GM21723 (cell line): ENCODE measurements around the gene BCAS3.
"Not testable (repeated sequence)": the region's sequence is repeated elsewhere in the genome, so short reads cannot be mapped to it uniquely, and the experiment has no call there.

ENCODE experiments used
- ATAC-seq: cut with Tn5 transposase; IDR thresholded peaks from one replicate; pipeline ENCODE4 v1.9.1; 2021; ENCODE audit warnings: mild to moderate bottlenecking, moderate library complexity; ENCODE audit not compliant: unreplicated experiment

BCAS3 gene

DNA sequence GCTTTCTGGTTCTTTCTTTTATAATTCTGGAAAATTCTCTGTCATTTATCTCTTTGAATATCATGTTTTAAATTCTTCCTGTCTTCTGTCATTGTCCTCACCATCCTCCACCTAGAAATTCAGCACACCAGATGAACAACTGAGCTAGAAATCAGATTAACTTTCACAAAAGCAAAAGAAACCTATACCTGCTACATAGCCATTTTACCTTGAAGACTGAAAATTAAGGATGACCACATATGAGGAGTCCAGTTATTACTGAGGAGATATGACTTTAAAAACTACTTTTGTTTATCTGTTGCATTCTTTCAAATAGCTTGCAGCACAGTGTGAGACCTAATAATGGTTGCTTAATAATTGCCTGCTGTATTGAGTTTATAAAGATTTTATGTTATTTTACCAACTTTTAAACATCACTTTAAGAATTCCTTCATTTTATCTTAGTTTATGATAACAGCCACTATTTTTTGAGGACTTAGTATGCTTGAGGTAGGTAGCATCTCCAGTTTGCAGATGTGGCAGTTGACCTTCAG lies 104.3 kb downstream of the BCAS3 start:
- no peak for ATAC-seq

- ATAC-seq, result no peak
These were observed 105.1 kb downstream of the BCAS3 start for GRCh38 chr17:60782742-60783141.

DNA sequence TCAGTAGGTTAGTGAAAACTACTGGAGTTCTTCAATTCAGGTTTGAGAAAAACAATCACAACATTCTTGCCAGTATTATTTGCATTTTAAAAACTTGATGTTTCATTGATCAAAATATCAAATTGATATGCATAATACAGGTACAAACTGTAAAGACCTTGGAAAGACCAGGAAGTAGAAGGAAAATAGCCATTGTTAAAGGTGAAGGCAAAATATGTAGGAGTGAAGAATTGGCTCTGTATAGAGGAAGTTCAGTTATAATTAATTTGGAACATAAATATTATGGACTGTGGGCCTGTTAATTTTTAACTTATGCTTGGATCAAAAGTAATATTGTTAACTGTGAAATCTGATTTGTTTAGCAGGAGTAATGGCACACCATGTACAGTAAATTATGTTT lies 112.6 kb downstream of the BCAS3 start:
- no peak for ATAC-seq

- ATAC-seq, result no peak
These were observed 114.7 kb downstream of the BCAS3 start for GRCh38 chr17:60792250-60792898.

DNA sequence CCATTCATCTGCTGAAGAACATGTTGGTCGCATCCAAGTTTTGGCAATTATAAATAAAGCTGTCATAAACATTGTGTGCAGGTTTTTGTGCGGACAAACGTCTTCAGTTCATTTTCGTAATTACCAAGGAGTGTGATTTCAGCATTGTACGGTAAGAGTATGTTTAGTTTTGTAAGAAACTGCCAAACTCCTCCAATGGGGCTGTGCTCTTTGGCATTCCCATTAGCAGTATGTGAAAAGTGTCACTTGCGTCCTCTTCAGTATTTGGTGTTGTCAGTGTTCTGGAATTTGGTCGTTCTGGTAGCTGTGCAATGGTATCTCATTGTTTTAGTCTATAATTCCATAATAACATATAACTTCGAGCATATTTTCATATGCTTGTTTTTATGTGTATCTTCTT lies 120.9 kb downstream of the BCAS3 start:
- no peak for ATAC-seq

GRCh38 chr17:60802377-60802776 lies 124.7 kb downstream of the BCAS3 start:
- no peak for ATAC-seq

DNA sequence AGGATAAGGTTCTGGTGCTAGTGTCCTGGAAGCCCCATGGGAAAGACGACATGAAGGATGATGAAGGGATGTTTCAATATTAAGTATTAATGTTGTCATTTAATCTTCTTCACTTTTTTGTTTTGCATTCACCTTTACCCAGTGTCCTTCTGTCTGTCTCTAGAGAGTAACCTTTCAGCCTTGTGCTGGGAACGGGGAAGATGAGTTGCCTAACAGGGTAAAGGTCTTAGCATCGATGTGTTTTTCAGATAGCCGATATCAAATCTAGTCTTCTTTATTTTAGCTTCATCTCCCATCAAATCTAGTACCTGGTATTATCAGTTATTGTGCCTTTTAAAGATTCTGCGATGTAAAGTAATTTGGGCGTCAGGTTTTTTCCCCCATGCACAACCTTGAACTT lies 125.4 kb downstream of the BCAS3 start:
- ATAC-seq, result no peak

GRCh38 chr17:60804831-60805230 lies 127.2 kb downstream of the BCAS3 start:
- no peak for ATAC-seq

DNA sequence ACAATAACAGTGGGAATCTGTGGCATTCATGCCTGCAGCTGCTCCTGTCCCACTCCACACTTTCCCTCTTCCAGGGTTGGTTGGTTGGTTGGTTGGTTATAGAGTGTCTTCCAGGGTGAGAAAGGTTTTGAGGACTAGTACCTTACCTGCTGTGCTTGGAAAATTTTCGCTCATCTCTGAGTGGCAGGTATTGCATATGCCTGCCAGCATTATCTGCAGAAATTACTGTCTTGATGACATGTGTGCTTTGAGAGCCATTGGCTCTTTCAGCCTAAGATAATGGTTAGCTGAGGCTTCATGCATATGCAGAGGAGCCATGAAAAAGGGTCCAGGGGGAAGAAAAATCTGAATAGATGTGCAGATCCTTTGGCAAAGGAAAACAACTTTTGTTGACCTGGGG lies 131.8 kb downstream of the BCAS3 start:
- ATAC-seq, result no peak

GRCh38 chr17:60814941-60815340 lies 137.3 kb downstream of the BCAS3 start:
- ATAC-seq, result not testable (repeated sequence)

DNA sequence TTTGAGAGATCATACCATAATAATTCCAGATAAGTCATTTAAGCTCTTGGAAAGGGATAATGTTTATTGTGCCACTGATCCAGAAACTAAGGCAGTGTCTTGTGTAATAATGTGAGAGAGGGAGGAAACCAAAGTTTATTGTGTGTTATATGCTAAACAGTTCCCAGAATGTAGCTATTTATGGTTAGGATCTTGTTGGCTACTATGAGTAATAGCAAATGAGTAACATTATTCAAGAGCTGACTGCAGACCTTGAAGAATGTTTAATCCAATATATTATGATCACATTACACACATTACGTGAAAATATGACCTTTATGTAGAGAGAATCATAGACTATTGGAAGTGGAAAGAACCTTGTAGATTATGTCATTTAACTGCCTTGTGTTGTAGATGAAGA lies 139.5 kb downstream of the BCAS3 start:
- ATAC-seq, result no peak

GRCh38 chr17:60819447-60820130 lies 141.9 kb downstream of the BCAS3 start:
- no peak for ATAC-seq

DNA sequence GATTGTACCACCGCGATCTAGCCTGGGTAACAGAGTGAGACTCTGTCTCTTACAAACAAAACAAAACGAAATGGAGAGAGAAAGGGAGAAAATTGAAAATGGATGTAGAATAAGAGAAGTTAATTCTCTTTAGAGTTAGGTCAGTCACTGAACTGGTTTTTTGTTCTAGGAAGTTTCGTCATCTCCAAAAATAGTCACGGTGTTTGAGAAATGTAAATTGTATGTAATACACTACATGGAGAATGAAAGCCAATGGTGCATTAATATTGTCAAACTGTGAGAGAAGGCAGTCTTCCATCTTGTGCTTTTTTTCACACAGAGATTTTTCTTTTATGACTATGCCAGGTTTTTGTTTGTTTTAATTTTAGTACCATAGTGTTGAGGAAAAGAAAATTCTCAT lies 145.9 kb downstream of the BCAS3 start:
- ATAC-seq, result no peak

DNA sequence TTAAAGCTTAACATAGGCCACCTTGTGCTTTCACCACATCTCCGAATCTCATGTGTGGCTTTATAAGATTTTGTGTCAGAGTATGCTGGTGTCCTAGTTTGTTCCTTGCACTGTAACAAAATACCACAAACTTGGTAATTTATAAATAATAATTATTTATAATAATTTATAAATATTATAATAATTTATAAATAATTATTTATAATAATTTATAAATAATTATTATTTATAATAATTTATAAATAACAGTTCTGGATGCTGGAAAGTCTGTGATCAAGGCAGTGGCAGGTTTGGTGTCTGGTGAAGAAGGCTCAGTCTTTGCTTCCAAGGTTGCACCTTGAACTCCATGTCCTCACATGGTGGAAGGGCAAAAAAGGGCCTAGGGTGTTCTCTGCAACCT lies 147.7 kb downstream of the BCAS3 start:
- no peak for ATAC-seq

- no peak for ATAC-seq
These were observed 150.3 kb downstream of the BCAS3 start for GRCh38 chr17:60827943-60828342.

GRCh38 chr17:60832151-60832585 lies 154.5 kb downstream of the BCAS3 start:
- ATAC-seq, result no peak

- no peak for ATAC-seq
These were observed 155.0 kb downstream of the BCAS3 start for GRCh38 chr17:60832631-60833030.

- no peak for ATAC-seq
These were observed 162.8 kb downstream of the BCAS3 start for GRCh38 chr17:60840456-60840855.

DNA sequence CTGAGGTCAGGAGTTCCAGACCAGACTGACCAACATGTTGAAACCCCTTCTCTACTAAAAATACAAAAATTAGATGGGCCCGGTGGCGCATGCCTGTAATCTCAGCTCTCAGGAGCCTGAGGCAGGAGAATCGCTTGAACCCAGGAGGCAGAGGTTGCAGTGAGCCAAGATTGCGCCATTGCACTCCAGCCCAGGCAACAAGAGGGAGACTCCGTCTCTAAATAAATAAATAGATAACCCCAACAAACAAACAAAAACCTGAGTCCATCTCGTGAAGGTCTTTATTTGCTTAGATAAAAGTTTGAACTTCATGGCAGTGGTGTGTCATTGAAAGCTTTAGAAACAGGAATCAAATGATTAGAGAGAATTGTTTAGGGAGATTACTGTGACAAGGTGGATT lies 167.4 kb downstream of the BCAS3 start:
- ATAC-seq, result no peak

DNA sequence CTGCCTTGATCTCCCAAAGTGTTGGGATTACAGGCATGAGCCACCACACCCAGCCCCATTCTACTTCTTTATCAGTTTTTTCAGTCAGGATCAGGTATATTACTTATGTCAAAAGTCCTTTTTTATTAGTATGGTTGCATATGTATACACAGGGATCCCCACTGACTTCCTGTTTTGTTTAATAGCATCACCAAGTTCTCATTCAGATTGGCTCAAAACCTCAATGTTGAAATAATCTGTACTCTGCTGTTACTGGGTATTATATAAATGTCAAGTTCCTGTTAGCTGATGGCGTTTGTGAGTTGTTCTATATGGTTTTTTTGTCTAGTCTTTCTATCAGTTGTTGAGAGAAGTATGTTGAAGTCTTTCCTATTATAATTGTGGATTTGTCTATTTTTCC lies 168.5 kb downstream of the BCAS3 start:
- ATAC-seq, result no peak

DNA sequence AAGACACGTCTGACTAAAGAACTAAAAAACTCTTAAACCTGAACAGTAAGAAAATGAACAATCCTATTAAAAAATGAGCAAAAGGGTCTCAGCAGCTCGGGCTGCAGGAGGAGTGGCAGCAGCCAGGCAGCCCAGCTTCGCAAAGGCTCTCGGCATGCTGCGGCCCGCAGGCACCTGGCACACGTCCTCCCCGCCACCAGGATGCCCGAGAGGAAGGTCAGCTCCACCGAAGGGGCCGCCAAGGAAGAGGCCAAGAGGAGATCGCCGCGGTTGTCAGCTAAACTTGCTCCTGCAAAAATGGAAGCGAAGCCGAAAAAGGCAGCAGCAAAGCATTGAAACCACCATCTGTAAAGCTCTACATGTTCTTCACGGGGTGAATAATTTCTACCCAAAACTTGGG lies 173.5 kb downstream of the BCAS3 start:
- ATAC-seq, result no peak

DNA sequence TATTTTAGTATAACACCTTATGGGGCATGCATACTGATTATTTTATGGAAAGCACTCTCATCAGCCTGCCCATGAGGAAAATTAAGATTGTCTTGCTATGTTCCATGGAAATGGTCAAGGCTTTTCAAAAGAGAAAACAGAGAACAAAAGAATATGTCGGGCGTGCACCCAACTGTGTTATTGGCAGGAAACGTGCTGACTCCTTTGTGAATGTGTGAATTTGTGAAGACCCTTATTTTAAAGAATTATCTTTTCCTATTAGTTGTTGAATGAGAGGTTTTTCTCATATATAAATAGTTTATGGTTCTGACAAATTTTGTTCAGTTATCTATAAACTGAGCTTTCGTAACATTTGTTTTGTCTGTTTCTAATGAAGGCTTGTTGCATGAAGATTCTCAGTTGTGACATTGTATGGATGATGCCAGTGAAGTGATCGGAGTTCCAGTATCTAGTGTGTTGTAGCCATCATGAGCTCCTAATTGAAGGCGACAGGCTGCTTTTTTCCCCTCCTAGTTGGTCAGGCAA lies 180.0 kb downstream of the BCAS3 start:
- no peak for ATAC-seq
